IPS-NIHi11 (cell line): ENCODE results near the gene ROCK2.
"Not testable (repeated sequence)": the region's sequence is repeated elsewhere in the genome, so short reads cannot be mapped to it uniquely, and the experiment has no call there.

ENCODE experiments used
- DNase-seq: peaks from one replicate; pipeline ENCODE4 v3.0.0; 2012; ENCODE audit warnings: mixed read lengths, low spot score

Gene ROCK2

DNA sequence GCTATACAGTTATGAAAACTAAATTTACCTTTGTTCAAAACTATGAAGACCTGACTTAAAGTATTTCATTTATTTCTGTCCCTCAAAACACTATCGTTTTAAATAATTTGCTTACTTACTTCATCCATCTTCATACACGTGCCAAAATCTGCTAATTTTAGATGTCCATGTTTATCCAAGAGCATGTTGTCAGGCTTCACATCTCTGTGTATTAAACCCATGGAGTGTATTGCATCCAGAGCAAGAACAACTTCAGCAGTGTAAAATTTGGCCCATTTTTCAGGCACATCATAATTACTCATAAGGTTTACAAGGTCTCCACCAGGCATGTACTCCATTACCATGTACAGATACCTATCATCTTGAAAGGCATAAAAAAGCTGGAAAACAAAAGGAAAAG is 108.9 kb downstream of the ROCK2 start:
- DNase-seq = no peak

DNA sequence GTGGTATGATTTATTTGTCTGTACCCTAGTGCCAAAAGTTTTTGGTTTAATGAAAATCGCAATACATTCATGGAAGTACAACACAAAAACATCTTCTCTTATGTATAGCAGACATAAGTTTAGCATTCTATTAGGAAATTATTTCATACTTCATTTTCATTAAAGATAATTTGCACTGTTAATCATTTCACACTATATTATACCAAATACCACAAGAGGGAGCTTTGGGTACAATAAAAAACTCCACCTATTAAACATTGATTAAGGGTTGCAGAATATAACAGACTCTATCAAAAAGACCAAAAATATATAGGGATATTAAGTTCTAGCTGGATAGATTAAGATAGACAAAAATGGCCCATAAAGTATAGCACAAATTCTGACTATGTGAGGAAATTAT is 110.1 kb downstream of the ROCK2 start:
- DNase-seq = no peak

DNA sequence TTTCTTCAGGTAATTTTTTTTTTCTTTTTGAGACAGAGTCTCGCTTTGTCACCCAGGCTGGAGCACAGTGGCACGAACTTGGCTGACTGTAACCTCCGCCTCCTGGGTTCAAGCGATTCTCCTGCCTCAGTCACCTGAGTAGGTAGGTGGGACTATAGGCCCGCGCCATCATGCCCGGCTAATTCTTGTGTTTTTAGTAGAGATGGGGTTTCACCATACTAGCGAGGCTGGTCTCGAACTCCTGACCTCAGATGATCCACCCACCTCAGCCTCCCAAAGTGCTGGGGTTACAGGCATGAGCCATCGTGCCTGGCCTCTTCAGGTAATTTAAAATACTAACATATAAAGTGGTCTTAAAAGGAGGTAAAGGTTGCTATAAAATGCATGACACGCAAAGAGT is 113.2 kb downstream of the ROCK2 start:
- not testable (repeated sequence) for DNase-seq

DNA sequence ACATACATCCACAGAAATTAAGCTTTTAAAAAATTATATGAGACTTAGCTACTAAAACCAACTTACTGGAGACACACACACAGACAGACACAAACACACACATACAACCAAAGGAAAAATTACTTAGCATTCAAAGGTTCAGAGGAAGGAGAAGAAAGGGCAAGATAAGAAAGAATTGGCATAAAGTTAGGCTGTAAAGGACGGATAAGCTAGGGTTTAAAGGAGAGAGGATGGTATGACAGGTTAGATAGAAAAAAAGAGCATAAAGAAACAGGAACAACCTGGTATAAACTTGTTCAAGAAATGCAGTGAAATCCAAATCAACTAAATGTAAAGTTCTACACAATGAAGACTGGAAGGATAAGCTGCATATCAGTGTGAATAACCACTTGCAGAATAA is 115.7 kb downstream of the ROCK2 start:
- DNase-seq = no peak

DNA sequence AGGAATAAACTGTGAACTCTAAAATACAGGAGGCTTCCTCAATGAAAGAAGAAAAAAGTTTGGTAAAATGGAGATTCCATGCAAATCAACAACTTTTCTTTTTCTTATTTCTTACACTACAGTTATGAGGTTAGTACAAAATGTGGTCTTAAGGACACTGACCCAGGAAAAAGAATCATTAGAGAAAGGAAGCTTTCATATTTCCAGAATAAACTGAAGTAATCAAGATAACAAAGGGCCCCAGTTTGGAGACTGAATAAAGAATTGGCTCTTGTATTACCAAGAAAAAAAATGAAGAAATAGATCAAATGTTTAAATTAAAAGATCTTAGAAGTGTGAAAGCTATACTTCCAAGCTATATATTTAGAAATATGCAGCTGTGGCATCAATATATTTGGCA is 116.8 kb downstream of the ROCK2 start:
- DNase-seq = no peak

DNA sequence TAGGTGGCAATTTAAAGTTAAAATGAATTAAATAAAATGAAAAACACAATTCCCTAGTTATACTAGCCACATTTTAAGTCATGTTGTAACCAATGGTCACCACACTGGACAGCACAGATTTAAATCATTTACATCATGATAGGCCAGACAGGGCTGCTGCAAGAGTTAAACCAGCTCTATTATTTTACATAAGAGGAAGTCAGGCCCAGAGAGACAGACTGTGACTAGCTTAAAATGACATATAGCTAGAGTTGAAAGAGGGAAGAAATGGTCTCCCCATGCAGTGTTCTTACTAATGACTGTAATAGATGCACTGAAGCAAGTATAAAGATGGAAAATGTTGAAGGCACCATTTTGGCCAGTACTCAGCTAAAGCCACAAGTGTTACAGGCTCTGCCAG is 119.5 kb downstream of the ROCK2 start:
- DNase-seq = no peak

DNA sequence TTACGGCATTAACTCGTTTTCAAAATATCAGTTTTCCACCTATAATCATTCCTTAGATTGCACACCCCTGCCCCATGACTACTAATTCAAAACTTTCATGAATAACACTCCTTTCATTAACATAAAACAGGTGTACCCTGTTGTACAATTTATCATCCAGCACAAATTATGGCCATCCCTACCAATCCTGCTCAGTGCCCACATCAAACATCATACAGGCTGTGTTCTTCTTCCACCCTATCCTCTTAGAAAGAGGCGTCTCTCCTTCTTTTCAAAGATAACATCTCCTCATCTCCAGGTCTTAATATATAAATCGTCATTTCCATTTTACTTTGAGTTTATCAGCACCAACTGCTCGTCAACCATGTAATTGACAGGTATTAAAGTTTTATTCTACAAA is 121.6 kb downstream of the ROCK2 start:
- no peak for DNase-seq

DNA sequence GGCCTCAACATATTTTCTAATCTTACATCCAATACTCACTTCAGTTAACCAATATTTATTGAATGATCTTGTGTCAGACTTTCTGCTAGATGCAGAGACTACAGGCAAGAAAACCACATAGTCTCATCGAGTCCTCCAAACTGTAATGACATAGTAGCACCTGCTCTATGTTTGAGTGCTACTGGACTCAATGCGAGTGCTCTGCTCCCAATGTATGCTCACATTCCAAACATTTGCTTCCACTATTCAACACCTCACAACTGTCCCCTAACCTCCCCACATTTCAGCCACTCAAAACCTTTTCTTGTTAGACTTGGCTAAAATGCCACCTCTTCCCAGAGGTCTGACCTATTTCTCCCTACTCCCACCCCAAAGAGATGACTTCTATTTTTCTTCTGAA is 124.0 kb downstream of the ROCK2 start:
- DNase-seq = no peak

DNA sequence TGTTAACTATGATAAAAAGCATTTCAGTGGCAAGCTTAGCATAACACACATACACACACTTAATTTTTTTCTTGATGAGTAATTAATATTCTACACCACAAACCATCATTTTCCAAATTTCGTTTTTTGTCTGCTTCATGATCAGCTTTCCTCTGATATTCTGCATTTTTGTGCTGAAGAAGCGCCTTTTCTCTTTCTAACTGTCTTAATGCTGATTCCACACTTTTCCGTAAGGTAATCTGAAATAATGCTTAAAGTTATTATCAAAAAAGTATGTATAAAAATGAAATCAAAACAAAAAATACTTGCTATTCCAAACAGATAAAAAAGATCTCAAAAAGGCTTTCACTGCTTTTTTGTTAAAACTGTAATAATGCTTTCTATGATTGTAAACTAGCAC is 129.0 kb downstream of the ROCK2 start:
- DNase-seq = no peak

DNA sequence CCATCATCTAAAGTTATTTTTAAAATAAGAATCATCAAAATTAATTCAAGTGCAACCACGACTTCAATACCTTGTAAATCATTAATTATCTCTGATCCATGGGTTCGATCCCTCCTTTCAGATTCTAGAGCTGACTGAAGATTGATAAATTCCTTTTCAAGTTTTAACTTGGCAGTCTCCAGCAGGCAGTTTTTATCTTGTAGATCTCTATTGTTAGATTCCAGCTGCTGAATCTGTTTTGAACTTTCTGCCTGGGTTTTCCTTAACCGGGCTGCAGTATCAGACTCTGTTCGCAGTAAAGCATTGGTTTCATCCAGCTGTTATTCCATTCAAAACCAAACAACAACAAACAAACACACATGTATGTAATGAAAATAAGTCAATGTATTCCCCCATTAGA is 129.7 kb downstream of the ROCK2 start:
- DNase-seq = no peak

DNA sequence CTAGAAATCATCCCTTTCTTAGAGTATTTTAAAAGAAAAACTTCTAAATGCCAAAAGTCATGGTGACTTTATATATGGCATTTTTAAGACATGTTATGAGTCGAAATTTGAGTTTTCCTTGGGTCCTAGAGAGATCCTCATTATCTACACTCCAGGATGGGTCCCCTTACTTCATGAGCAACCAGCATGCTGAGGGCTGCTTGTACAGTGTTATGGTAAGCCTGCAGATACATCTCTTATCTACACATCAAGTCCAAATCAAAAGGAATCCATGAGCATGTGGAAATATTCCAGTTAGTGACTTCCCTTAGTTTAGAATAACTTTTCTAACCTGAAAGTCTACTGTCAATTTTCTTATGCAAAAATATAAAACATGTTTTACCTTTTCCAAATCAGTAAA is 130.5 kb downstream of the ROCK2 start:
- DNase-seq = no peak

DNA sequence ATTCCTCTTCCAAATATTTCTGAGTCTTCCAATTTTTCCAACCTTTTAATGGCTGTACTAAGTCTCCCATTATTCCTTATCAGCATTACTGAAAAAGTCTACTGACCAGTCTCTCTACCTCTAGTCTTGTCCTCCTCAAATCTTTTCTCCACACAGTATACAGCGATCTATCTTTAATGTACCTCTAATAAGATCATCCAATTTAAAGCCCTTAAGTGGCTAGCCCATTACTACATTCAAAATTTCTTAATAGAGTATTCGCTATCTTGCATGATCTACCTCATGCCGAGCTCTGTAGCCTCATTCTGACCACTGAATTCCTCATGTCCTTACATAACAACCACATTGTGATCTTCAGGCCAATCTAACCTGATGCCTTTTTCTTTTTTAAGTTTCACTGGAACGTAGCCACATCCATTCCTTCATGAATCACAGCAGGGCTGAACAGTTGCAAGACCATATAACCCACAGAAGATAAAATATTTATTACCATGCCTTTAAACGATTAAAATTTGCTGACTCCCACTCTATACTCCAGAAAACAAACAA is 131.3 kb downstream of the ROCK2 start:
- DNase-seq = no peak

DNA sequence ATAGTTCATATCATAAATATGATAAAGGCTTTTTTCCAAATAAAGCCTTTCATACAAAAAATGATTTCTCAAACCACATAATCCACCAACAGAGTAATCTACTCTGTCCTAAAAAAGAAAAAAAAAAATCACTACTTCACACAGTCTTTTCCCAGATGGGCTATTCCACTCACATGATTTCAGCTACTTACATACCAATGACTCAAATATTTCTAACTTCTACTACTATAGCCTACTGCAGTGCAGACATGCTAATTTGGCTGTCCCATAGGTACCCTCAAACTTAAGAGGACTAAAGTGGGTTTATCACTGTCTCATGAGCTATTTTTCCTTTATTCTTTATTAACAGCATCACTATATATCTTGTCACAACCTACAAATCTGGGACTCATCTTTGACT is 131.8 kb downstream of the ROCK2 start:
- DNase-seq = no peak

DNA sequence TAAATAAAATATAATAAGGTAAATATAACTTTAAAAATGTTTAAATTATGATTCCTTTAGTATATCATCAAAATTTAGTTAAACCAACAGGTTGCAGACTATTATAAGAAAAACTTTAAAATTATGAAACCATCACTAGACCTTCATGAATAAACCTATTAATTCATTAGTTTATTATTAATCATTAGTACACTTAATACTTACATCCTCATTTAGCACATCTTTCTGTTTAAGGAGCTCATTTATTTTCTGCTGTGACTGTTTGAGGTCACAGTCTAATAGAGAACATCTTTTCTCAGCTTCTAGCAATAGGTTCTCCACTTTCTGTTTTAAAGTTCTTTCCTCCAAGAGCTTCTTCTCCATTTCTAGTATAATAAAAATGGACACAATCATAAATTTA is 136.4 kb downstream of the ROCK2 start:
- no peak for DNase-seq

DNA sequence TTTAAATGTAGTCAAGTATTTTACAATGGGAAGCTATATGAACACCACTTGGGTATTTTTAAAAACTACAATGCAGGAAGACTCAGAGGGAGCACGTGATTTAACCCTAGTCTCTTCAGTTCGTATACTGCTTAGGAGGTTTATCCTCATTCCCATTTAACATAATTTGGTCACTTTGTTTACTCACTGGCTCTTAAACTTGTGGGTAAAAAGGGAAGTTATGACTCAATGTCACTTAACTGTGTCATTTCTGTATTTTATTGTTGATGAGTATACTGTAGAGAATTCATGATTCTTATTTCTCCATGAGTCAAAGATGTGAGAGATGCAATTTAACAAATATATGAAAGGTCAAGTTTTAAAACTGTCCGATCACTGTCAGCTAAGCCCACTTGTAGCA is 141.0 kb downstream of the ROCK2 start:
- no peak for DNase-seq

DNA sequence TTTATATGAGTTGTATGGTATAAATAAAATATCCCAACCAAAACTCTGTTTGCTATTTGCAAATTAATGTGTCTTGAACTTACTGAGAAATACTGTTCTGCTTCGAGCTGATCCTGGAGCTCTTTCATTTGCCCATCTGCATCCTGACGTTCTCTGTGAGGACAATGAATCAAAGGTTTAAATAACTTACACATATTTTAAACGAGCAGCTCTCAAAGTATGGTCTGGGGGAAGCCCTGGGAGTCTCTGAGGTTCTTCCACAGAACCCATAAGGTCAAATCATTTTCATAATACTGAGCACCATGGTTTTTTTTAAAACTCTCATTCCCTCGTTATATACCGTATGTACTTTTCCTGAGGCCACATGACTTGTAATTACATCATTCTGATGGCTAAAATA is 142.5 kb downstream of the ROCK2 start:
- no peak for DNase-seq

DNA sequence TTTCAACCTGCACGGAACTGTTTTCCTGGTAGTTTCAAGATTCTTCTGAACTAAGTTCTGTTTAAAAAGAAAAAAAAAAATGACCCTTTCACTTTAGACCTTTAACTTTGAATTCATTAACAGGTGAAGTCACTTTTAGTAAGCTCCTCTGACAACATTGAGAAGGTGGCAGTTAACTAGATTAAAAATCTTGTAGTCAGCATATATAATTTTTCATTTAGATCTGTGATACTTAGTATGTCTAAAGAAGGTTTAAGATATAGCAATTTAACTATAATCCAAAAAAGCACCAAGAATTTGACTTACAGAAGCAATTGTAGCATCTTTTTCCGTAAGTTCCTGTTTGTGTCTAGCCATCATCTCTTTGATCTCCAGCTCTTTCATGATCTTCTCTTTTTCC is 143.8 kb downstream of the ROCK2 start:
- no peak for DNase-seq

DNA sequence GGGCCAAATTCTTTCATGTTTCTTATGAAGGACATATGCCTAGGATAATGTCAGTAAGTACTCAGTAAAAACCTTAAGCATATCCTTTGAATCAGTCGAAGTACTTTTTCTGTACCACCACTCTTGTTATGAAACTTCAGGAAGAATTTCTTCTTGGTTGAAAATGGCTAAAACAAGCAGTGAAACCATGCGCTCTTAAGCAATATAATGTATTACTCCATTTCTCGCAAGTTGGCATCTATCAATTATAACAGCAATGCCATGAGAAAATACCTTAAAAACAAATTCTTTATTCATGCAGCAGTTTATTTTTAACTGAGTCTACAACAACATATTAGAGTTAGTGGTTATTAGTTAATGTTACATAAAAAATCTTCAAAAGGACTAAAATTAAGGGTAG is 148.2 kb downstream of the ROCK2 start:
- no peak for DNase-seq

DNA sequence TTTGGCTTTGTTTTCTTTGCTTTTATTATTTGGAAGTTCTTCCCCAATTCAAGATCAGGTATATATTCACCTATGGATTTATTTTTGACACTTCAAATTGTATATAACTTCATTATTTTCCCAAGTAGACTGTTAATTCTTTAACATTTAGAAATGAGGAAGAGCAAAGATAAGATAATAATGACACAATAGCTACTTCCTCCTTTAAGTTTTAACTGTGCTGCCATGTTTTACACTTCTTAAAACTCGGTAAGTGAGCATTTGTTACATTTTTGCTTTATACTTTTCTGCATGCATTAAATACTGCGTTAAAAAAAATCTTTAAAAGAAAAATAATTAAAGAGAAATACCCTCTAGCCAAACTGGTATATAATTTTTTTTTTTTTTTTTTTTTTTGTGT is 156.7 kb downstream of the ROCK2 start:
- no peak for DNase-seq

DNA sequence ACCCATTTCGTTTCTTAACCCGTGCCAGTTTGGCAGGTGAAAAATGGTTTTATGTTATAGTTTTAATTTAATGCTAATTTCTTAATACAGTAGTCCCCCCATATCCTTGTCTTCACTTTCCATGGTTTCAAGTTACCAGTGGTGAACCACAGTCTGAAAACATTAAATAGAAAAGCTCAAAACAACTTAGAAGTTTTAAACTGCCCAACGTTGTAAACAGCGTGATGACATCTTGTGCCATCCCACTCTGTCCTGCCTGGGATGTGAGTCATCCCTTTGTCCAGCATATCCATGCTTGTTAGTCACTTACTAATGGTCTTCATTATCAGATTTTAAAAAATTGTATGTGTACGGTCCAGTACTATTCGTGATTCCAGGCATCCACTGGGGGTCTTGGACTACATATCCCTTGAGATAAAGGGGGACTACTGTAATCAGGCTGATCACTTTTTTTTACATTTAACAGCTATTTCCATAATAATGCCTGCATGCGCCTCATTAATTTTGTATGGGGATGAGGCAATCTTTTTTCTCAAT is 157.3 kb downstream of the ROCK2 start:
- DNase-seq = no peak

DNA sequence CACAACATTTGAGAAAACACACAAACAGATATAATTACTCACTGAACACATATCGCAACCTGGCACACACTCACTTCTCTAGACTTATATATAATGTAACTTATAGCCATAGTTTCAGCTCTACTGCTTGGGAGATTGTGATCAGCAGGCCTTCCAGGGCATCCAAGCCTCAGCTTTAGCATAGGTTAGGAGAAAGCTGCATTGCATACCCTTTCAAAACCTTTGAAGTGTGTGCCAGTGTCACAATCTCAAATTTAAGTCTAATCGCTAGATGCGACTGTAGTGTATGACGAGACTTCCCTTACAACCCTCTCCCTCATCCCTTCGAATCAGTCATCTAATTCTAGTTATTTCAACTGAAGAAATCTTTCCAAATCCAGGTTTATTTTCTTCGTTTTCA is 158.3 kb downstream of the ROCK2 start:
- no peak for DNase-seq

DNA sequence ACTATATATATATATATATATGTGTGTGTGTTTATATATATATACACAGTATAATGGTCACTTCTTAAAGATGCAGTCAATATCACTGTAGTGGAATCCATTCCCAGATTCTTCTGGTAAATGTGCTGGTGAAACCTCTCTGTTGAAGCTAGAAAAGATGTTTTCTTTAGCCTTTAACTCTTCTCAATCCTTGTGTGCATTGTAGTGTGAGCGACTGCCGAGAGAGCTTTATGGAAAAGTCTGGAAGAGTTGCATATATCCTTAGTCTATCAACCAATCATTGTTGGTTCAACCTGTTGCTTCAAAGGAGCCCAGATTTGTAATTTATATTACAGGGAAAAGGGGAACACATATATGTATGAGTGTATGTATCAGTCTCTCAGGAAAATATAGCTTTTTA is 161.5 kb downstream of the ROCK2 start:
- no peak for DNase-seq

DNA sequence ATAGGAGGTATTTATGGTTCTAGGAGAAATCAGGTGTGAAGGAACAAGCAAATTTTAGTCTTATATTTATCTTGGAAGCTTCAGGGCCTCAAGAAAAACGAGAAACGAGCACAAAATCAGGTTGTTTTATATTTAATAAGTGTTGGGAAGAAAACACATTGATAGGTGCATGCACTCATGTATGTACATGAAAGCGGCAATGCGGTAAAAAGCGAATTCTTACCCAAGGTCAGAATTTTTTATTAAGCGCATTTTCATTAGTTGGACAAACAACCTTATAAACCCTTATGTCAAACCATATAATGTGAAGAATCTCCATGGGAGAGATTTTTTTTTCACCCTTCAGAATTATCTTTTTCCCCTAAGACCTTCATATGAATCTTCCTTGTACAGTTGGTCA is 163.8 kb downstream of the ROCK2 start:
- DNase-seq = no peak

DNA sequence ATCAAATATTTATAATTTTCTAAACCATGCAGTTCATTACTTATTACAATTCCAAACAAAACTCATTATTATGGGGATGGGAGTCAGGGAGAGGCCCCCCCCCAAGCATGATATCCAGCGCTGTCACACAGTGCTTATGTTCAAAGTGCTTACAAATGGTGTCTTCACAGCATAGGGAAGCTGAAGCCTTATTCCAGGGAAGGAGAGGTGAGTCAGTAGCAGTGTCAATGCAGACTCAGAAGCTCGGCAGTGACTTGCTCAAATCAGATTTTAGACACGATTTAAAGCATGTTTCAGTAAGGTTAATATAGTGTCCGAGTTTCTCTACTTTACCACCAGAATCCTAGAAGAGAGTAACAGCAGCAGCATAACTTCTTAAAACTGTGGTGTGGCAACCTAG is 164.5 kb downstream of the ROCK2 start:
- DNase-seq = no peak

DNA sequence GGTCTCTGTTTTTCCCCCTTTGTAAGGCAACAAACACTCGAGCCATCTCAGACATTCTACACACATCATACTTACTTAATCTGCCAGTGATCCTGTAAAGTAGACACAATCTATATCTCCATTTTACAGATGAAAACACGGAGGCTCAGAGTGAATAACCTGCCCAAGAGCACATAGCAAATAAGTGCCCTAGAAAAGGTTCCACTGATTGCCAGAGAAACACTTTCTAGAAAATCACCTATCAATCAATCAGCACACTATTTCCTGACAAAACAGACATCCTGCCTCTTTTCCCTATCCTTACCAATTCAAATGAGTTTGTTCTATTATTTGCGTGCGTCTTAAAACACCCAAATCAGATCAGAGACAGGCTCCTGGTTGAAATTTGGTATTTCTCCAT is 165.2 kb downstream of the ROCK2 start:
- DNase-seq = no peak
